Natural killer cell (primary cell): Measurements from ENCODE around the gene KDM5B. TPM values are rescaled to one million over a fixed set of nuclear protein-coding genes. Genes with fewer than 3 reads are reported as not detected.
A peak's percentile ranks its signal among the peaks of the same experiment; 100 is the strongest.

Experiments used
- ATAC-seq, 3 donors: fragments of 150-1000 bp in 2 of 3; fragments of 200-7000 bp in 1 of 3; cut with Tn5 transposase; 1 replicate in 1 of 3; 2 replicates in 2 of 3; pipeline ENCODE4 v1.10.0; 2021; ENCODE audit warnings: mild to moderate bottlenecking in 2 of 3, moderate library complexity in 2 of 3
- DNase-seq, 2 donors: peaks; one replicate each; pipeline versions ENCODE4 v3.0.0 to v3.0.0-alpha.2; 2013 to 2021; ENCODE audit warnings: mixed read lengths in 1 of 2
- H3K27ac ChIP-seq: one replicate; pipeline ENCODE4 v1.5.1; 2013; ENCODE audit warnings: mild to moderate bottlenecking, low read length
- H3K27me3 ChIP-seq: one replicate; pipeline ENCODE4 v1.6.1; 2013; ENCODE audit warnings: low read length; ENCODE audit not compliant: control insufficient read depth, insufficient read depth
- H3K36me3 ChIP-seq: one replicate; pipeline ENCODE4 v1.6.1; 2013; ENCODE audit warnings: low read length; ENCODE audit not compliant: control insufficient read depth, insufficient read depth
- H3K4me1 ChIP-seq: one replicate; pipeline ENCODE4 v1.6.1; 2013; ENCODE audit warnings: low read length; ENCODE audit not compliant: control insufficient read depth, insufficient read depth
- H3K4me3 ChIP-seq: one replicate; pipeline ENCODE4 v1.5.1; 2013; ENCODE audit warnings: low read length
- H3K9me3 ChIP-seq: one replicate; pipeline ENCODE4 v1.6.1; 2013; ENCODE audit warnings: low read length; ENCODE audit not compliant: control insufficient read depth, insufficient read depth
- H3K27ac Mint-ChIP-seq, 2 donors: one replicate each; pipeline ENCODE4 v1.8.0; 2022; ENCODE audit warnings: mild to moderate bottlenecking in 2 of 2, mixed read lengths in 2 of 2, moderate library complexity in 1 of 2
- H3K27me3 Mint-ChIP-seq, 2 donors: one replicate each; pipeline ENCODE4 v1.8.0; 2022; ENCODE audit warnings: low read depth in 2 of 2, mixed read lengths in 2 of 2
- H3K36me3 Mint-ChIP-seq: one replicate; pipeline ENCODE4 v1.8.0; 2022; ENCODE audit warnings: mixed read lengths
- H3K4me1 Mint-ChIP-seq, 2 donors: one replicate each; pipeline ENCODE4 v1.8.0; 2022; ENCODE audit warnings: mixed read lengths in 2 of 2
- H3K4me3 Mint-ChIP-seq: one replicate; pipeline ENCODE4 v1.8.0; 2022; ENCODE audit warnings: mild to moderate bottlenecking, moderate library complexity, mixed read lengths
- H3K9me3 Mint-ChIP-seq, 2 donors: one replicate each; pipeline ENCODE4 v1.8.0; 2022; ENCODE audit warnings: mixed read lengths in 2 of 2
- WGBS: methylation state at CpG from one replicate; pipeline ENCODE4 v1.1.7; 2013; ENCODE audit warnings: missing lambda C conversion rate; ENCODE audit not compliant: insufficient coverage; 5-methylcytosine and 5-hydroxymethylcytosine counted together
- intact Hi-C: fragments of 100-400 bp; cut with micrococcal nuclease; formaldehyde crosslinking; loops from one replicate; pipeline ENCODE4 v1.14.2; 2022
- total RNA-seq, 4 donors: library from RNA; stranded (reverse); fragments of 120-200 nt in 1 of 4; gene quantifications; one replicate each; pipeline versions ENCODE4 v1.2.3 to v1.2.4, GENCODE V29; 2013 to 2022
- TF ChIP-seq, protein P1 (sequence below): fragments of 200-600 bp; IDR thresholded peaks from one replicate; pipeline ENCODE4 v1.8.0; 2022; ENCODE audit warnings: antibody characterized with exemption

KDM5B gene
- total RNA-seq, 3 donors from 2014 or later (not counting 1 experiment from before 2014, with no cell fraction given) = 107 to 121 (median 108) TPM

GRCh38 chr1:202812176-202813026, 4.2 kb upstream of the KDM5B start:
- Mint-ChIP-seq H3K27ac (peak overlapping the region; percentile 82 to 90), H3K27me3 (peaks cover 0 to 4% of the 10 kb centered on the region in 2 donors), H3K4me3 (peak overlapping the region; percentile 65), H3K9me3 (no peaks in the 10 kb centered on the region), H3K36me3 (no peaks in the 10 kb centered on the region), H3K4me1 (peaks cover 24 to 40% of the 10 kb centered on the region in 2 donors)
- H3K4me3 ChIP-seq = no peak overlapping the region
- no peak overlapping the region for H3K27ac ChIP-seq
- H3K36me3 ChIP-seq = no peaks in the 10 kb centered on the region
- DNase-seq (no peak), ATAC-seq (no peak)
- no peaks in the 10 kb centered on the region for H3K27me3 ChIP-seq
- peaks cover 16% of the 10 kb centered on the region for H3K4me1 ChIP-seq
- intact Hi-C loops = loop anchor here (10.0 kb wide), 1 partner anchor 858 kb away; the partner anchor contains the start of gene TIMM17A
- WGBS = 93% methylated on average over 9 of the region's 9 CpGs
- no peaks in the 10 kb centered on the region for H3K9me3 ChIP-seq
- TF ChIP-seq, protein P1, sequence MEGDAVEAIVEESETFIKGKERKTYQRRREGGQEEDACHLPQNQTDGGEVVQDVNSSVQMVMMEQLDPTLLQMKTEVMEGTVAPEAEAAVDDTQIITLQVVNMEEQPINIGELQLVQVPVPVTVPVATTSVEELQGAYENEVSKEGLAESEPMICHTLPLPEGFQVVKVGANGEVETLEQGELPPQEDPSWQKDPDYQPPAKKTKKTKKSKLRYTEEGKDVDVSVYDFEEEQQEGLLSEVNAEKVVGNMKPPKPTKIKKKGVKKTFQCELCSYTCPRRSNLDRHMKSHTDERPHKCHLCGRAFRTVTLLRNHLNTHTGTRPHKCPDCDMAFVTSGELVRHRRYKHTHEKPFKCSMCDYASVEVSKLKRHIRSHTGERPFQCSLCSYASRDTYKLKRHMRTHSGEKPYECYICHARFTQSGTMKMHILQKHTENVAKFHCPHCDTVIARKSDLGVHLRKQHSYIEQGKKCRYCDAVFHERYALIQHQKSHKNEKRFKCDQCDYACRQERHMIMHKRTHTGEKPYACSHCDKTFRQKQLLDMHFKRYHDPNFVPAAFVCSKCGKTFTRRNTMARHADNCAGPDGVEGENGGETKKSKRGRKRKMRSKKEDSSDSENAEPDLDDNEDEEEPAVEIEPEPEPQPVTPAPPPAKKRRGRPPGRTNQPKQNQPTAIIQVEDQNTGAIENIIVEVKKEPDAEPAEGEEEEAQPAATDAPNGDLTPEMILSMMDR = no peak

DNA sequence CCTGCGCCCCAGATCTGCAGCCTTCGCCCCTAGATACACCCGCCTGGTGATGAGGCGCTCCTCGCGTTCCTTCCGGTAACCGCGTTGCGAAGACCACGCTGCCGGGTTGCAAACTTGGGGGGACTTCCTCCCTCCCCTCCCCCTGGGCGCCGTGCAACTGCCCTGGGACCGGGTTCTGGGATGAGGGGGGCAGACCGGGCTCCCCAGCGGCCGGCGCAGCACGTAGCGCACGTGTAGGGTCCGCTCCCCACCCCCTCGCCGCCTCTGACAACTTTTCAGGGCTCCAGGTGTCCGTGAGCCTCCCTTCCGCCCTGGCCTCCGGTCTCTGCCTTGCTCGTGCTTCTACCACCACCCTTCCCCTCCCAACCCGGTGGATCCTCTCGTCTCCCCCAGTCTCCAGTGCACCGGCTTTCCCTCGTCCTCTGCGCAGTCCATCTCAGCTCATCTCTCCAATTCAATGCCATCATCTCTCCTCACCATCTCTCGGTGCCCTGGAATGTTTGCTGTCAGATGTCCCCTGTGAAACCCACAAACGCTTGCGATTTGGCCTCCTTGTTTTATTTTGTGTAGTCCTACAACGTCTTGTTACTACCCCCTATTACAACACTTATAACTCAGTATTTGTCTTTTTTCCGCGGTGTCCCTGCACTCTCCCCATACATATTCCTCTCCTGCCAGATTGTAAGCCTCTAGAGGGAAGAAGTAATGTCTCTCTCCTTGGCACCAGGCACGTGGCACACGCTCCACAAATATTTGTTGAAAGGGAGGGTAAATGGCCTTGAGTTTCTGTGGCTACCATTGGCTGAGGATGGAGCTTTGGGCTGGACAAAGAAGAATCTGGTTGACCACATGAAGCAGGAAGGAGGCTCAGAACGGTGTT, 3.3 kb upstream of the KDM5B start:
- Histone ChIP-seq H3K9me3 (no peaks in the 10 kb centered on the region), H3K4me1 (peaks cover 22% of the 10 kb centered on the region), H3K27me3 (no peaks in the 10 kb centered on the region), H3K4me3 (peak overlapping the region; percentile 66), H3K36me3 (no peaks in the 10 kb centered on the region), H3K27ac (no peak overlapping the region)
- H3K36me3 Mint-ChIP-seq = no peaks in the 10 kb centered on the region
- H3K9me3 Mint-ChIP-seq = no peaks in the 10 kb centered on the region
- peak overlapping the region; percentile 82 to 90 for H3K27ac Mint-ChIP-seq
- TF ChIP-seq, protein P1 = no peak
- peak in 1 of 2 donors; percentile 59 for DNase-seq
- whole genome bisulfite sequencing = 8% methylated on average over 43 of the region's 43 CpGs
- H3K4me1 Mint-ChIP-seq = peaks cover 26 to 45% of the 10 kb centered on the region in 2 donors
- H3K4me3 Mint-ChIP-seq = peak overlapping the region; percentile 84
- ATAC-seq = peak; percentile 7 to 22 (median 11)
- H3K27me3 Mint-ChIP-seq = no peaks in the 10 kb centered on the region
- intact Hi-C loops = loop anchor here (2.0 to 10.0 kb wide), 2 partner anchors 77 to 857 kb away; partner anchors contain the start of genes RABIF and TIMM17A

- Mint-ChIP-seq H3K27ac (peak within 1 kb of the TSS; percentile 82 to 90), H3K9me3 (no peaks in the 10 kb centered on the region), H3K27me3 (no peaks in the 10 kb centered on the region), H3K4me3 (peak within 1 kb of the TSS; percentile 84), H3K36me3 (no peaks in the 10 kb centered on the region), H3K4me1 (peaks cover 34 to 53% of the 10 kb centered on the region in 2 donors)
- Histone ChIP-seq H3K27me3 (no peaks in the 10 kb centered on the region), H3K36me3 (no peaks in the 10 kb centered on the region), H3K27ac (peak within 1 kb of the TSS; percentile 73), H3K4me1 (peaks cover 22% of the 10 kb centered on the region), H3K4me3 (peak within 1 kb of the TSS; percentile 66), H3K9me3 (no peaks in the 10 kb centered on the region)
- WGBS = under 1% methylated on average over 53 of the region's 53 CpGs
- ATAC-seq (peak; percentile 80 to 91 (median 87)), DNase-seq (peak; percentile 86 to 92)
- intact Hi-C loops = loop anchor here (2.0 to 10.0 kb wide), 2 partner anchors 78 to 856 kb away; partner anchors contain the start of genes RABIF and TIMM17A
- TF ChIP-seq, protein P1 = no peak
These were observed 2.5 kb upstream of the KDM5B start, which contains the start of gene PCAT6 for GRCh38 chr1:202810615-202811295. Gene PCAT6, plus strand, starts transcription at chr1:202810954.
